ENCODE measurements around the gene TMEM80.

The TMEM80 gene

GRCh38 chr11:704781-705645, 9.4 kb downstream of the TMEM80 start:
- H3K4me3 ChIP-seq (ENCODE audit: low read depth, low read length): peak overlapping the region; percentile 31
- TF ChIP-seq, protein P1, sequence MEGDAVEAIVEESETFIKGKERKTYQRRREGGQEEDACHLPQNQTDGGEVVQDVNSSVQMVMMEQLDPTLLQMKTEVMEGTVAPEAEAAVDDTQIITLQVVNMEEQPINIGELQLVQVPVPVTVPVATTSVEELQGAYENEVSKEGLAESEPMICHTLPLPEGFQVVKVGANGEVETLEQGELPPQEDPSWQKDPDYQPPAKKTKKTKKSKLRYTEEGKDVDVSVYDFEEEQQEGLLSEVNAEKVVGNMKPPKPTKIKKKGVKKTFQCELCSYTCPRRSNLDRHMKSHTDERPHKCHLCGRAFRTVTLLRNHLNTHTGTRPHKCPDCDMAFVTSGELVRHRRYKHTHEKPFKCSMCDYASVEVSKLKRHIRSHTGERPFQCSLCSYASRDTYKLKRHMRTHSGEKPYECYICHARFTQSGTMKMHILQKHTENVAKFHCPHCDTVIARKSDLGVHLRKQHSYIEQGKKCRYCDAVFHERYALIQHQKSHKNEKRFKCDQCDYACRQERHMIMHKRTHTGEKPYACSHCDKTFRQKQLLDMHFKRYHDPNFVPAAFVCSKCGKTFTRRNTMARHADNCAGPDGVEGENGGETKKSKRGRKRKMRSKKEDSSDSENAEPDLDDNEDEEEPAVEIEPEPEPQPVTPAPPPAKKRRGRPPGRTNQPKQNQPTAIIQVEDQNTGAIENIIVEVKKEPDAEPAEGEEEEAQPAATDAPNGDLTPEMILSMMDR (IDR thresholded peaks at IDR 0.05; ENCODE audit: low read depth, low read length): no peak
- no peak for DNase-seq (ENCODE audit: low read depth, low spot score)
- in situ Hi-C loops (cut with HindIII; ENCODE audit: low sequenced_read_pairs): no loop called here

DNA sequence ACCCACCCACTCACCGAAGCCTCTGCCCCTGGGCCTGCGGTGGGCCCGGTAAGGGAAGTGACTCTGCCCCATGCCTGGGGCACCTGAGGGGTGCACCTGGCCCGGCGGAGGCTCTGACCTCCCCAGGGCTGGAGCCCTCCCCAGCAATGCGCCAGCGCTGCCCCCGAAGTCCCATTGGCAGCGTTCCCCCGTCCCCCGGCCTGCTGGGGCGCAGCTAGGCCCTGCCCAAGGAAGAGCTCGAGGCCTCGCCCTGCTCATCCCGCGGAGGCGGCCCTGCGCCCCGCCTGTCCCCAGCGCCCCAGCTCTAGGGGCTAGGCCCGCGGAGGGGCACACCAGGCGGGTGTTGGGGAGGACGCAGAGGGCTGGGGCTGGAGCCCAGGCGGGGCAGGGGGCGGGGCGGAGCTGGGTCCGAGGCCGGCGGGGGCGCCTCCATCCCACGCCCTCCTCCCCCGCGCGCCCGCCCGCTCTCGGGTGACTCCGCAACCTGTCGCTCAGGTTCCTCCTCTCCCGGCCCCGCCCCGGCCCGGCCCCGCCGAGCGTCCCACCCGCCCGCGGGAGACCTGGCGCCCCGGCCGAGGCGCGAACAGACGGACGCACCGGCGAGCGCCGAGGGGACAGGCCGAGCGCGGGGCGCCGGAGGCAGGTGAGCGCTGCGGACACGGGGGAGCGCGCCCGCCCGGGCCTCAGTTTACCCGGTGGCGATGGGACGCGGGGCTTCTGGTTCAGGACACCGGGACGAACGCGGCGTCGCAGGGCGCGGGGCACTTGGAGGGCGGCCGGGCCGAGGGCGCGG, 10.2 kb downstream of the TMEM80 start, which contains the start of gene EPS8L2:
EPS8L2 (plus strand) TSS at position 586 of the 793 bp plus-strand sequence. CDS start 3,177 bp downstream, outside the sequence.
- DNase-seq (ENCODE audit: low read depth, low spot score): no peak
- TF ChIP-seq, protein P1 (IDR thresholded peaks at IDR 0.05; ENCODE audit: low read depth, low read length): no peak
- in situ Hi-C loops (cut with HindIII; ENCODE audit: low sequenced_read_pairs): no loop called here
- H3K4me3 ChIP-seq (ENCODE audit: low read depth, low read length): peak within 1 kb of the TSS; percentile 67

DNA sequence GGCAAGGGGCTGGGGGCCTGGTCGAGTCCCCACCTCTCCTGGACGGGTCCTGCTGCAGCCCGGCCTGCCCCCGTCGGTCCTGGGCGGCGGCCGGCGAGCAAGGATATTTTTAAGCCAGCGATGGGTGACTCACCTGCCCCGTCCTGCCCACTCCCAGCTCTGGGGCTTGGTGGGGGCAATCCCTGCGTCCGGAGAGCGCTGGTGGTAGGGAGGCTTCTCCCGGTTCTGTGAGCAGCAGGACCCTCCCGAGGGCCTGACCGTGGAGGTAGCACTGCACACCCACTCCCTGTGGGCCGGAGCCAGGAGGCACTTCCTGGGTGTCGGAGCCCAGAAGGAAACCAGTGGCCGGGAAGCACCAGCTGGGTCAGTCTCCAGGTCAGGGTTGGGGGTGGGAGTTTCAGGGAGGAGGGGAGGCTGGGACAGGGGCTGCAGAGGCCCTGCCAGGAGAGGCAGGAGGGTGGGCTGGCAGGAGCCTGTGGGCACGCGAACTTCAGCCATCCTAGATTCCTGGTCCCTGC, 10.9 kb downstream of the TMEM80 start:
- in situ Hi-C loops (cut with HindIII; ENCODE audit: low sequenced_read_pairs): no loop called here
- peak overlapping the region; percentile 67 for H3K4me3 ChIP-seq (ENCODE audit: low read depth, low read length)
- TF ChIP-seq, protein P1 (IDR thresholded peaks at IDR 0.05; ENCODE audit: low read depth, low read length): no peak
- peak; percentile 34 for DNase-seq (ENCODE audit: low read depth, low spot score)

DNA sequence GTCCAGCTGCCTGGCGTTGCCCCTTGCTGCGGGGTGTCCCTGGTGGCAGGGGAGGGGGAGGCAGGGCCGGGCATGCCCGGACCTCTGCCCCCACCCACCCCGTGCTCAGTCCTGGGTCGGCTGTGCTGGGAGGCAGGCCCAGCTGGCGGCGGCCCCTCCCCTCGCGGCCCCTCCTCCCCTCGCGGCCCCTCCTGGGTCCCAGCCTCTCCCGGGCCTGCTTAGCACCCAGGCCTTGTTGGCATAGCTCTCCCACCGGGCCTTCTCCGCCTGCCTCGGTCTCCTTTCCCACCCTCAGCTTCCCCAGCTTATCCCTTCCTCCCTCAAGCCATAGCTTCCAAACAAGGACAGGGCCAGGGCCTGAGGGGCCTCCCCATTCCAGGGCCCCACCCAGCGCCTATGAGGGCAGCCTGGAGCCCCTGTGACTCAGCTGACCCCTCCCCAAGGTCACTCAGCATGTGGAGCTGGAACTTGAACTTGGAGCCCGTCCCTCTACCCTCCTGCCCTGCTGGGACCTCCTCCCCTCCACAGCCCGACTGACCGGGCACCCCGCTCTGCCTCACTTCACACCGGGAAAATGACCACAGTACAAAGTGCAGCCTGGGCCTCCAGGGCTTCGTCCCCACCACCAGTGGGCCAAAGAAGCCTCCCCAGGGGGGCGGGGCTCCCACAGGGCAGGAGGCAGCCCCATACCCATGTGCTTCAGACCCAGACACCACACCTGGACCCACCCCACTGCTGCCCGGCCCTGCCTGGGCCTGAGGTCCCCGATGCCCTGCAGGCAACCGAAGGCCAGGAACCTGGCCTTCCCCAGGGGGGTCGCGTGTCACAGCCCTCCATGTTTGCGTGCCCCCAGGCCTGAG, 11.6 kb downstream of the TMEM80 start:
- in situ Hi-C loops (cut with HindIII; ENCODE audit: low sequenced_read_pairs): no loop called here
- DNase-seq (ENCODE audit: low read depth, low spot score): peak; percentile 24
- TF ChIP-seq, protein P1 (IDR thresholded peaks at IDR 0.05; ENCODE audit: low read depth, low read length): peak; percentile 22
- H3K4me3 ChIP-seq (ENCODE audit: low read depth, low read length): peak overlapping the region; percentile 67

DNA sequence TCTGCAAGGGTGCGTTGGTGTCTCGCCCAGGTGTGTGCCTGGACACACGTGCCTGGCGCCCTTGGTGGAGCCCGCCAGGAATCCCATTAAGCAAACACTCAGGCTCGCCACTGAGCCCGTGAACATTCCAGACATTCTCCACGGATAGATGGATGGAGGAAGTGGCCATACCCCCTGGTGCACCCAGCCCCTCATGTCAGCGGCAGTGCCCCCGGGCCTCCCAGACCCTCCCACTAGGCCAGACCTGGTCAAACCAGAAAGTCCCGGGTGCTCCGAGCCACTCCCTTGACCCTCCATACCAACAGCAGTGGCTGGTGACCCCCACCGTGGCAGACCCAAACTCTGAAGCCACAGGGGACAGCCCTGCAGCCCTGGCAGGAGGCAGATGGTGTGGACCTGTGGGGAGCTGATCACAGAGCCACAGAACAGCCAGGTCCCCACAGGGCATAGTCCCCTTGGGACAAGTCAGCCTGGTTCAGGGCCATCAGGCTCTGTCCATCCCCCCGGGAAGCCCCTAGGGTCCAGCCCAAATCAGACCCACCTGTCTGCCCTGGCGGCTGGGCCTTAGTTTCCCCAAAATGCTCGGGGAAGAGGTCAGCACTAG, 12.3 kb downstream of the TMEM80 start:
- in situ Hi-C loops (cut with HindIII; ENCODE audit: low sequenced_read_pairs): no loop called here
- TF ChIP-seq, protein P1 (IDR thresholded peaks at IDR 0.05; ENCODE audit: low read depth, low read length): no peak
- no peak for DNase-seq (ENCODE audit: low read depth, low spot score)
- no peak overlapping the region for H3K4me3 ChIP-seq (ENCODE audit: low read depth, low read length)

Measured in astrocyte of the spinal cord (primary cell).